Sciatic nerve (tissue), 2 donors: ENCODE data around the gene HSF4. TPM values are rescaled to one million over a fixed set of nuclear protein-coding genes. Genes with fewer than 3 reads are reported as not detected.
A peak's percentile ranks its signal among the peaks of the same experiment; 100 is the strongest.

Source experiments
- ATAC-seq: fragments of 200-7000 bp; cut with Tn5 transposase; one replicate; pipeline ENCODE4 v1.9.1; 2020; ENCODE audit warnings: mild to moderate bottlenecking, moderate library complexity
- DNase-seq: peaks from one replicate; pipeline ENCODE4 v3.0.0-alpha.2; 2020; ENCODE audit warnings: low spot score
- intact Hi-C: fragments of 100-400 bp; cut with DNase I; formaldehyde crosslinking; loops from one replicate; pipeline ENCODE4 v1.14.2; 2022
- microRNA-seq: library from miRNA; unstranded; fragments of <30 nt; microRNA quantifications from one replicate; pipeline ENCODE4 v1.2.0, GENCODE V29; 2020
- total RNA-seq: library from RNA; stranded (reverse); fragmentation: NEBNext Ultra II Directional; extraction: Animal tissue kit (Norgen Biotek cat#: 25700); gene quantifications from one replicate; pipeline ENCODE4 v1.2.1, GENCODE V29; 2021
- donor health status: DM: no; HTN: no; CAD: no.
- donor health status: DM: no; HTN: no; CAD: no.

The HSF4 gene
- total RNA-seq, 1 donor from 2014 or later = 123 TPM

DNA sequence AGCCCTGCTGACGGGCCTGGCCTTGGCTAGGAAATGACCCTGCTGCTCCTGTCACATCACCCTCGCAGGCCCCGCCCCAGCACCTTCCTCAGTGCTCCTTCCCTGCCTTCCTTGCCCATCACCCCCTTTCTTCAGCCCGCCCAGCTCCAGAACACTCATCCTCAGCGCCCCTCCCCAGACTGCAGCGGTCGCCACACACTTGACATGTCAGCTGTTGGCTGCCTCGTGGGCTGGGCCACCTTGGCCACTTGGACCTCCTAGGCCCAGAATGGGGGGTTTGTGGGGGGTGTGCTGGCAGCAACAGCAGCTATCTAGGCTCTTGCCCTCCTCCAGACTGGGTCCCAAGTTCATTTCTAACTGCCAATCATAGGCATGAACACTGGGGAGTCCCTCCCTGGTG, 45.0 kb downstream of the HSF4 start:
- DNase-seq (no peak), ATAC-seq (no peak)
- intact Hi-C loops = no loop called here

DNA sequence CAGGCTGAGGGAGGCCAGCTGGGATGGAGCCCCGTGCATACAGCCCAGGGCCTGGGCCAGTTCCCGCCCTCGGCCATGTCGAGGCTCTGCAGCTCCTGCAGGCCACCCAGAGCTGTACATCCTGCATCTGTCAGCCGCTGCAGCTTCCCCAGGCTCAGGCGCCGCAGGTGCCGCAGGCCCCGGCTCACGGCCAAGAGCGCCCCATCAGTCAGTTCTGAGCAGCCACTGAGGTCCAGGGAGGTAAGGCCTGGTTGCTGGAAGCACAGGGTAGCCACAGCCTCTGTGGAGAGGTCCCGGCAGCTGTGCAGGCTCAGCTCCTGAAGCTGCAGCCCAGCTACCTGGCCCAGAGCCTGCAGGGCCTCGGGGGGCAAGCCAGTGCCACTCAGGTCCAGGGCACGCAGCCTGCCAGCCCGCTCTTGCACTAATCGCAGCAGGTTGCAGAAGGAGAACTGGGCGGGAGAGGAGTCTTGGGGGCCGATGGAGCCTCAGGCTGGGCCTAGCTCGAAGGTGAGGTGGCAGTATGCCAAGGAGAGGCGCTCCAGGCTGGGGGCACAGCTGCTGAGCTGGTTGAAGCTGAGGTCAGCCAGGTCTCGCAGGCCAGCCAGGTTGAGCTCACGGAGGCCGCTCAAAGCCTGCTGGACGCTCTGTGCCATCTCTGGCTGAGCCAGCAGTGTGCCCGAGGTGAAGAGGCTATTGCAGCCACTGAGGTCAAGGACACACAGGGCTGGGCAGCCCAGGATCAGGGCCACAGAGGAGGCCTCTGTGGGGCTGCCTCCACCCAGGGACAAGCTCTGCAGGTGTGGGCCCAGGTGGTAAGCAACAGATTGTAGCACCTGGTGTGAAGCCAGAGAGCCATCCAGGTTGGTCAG, 45.8 kb downstream of the HSF4 start:
- no peak for ATAC-seq

DNA sequence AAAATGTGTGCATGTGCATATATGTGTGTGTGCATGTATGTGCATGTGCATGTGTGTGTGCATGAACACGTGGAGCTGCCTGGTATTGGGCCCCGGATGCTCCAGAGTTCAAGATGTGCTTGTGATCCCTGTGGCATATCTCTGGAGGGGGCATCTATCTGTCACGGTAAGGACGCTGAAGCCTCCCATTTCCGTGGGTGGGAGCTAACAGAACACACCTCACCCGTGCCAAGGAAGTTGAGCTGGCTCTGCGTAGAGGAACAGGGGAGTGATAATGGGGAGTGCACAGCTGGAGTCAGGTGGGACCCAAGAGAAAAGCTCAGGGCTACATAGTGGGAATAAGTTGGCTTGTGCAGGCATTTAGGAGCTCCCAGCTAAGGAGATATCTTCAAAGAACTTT, 47.1 kb downstream of the HSF4 start:
- DNase-seq (no peak), ATAC-seq (no peak)
- intact Hi-C loops = no loop called here

More for the DNA sequence above, 45.8 kb downstream of the HSF4 start:
- intact Hi-C loops = no loop called here
- DNase-seq = no peak

DNA sequence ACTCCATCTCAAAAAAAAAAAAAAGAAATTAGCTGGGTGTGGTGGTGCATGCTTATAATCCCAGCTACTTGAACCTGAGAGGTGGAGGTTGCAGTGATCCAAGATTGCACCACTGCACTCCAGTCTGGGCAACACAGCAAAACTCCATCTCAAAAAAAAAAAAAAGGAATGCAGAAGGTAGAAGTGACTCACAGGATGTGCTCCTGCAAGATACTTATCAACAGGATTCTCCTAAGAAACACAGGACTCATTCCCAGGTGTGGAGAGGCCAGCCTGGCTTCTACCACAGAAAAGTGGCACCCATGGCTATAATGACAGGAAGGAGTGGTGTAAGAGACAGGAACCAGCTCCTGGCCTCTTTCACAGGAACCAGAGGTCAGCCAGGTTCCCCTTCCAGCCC, 48.2 kb downstream of the HSF4 start:
- intact Hi-C loops = no loop called here
- no peak for ATAC-seq
- DNase-seq = no peak

DNA sequence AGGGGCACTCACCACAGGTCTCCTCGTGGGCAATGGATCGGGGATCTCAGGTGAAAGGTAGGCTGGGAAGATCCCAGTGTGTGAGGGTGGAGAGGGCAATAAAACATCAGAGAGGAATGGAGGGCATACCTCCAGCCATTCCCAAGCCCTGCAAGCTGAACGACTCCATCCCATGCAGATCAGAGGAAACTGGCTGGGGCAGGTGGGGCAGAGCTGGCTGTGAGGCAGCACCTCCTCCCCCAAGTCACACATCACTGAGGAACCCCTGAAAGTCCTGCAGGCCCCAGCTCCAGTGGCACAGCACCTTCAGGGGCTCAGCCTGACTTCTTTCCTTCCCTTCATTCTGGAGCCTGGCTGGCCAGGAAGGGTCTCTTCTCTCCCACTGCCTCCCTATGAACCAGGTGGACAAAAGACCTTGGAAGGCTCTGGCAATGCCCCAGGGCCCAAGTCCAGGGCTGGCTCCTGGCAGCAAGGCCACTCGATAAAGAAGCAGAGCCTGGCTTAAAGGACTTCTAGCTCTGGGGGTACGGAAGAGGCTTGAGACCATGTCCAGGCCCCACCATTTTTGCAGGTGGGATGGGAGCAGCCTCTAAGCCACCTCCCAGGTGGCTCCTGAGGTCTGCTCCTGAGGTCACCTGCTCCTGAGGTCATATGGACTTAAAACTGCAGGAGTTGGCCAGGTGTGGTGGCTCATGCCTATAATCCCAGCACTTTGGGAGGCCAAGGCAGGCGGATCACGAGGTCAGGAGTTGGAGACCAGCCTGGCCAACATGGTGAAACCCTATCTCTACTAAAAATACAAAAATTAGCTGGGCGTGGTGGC, 48.9 kb downstream of the HSF4 start:
- ATAC-seq (no peak), DNase-seq (no peak)
- intact Hi-C loops = no loop called here

DNA sequence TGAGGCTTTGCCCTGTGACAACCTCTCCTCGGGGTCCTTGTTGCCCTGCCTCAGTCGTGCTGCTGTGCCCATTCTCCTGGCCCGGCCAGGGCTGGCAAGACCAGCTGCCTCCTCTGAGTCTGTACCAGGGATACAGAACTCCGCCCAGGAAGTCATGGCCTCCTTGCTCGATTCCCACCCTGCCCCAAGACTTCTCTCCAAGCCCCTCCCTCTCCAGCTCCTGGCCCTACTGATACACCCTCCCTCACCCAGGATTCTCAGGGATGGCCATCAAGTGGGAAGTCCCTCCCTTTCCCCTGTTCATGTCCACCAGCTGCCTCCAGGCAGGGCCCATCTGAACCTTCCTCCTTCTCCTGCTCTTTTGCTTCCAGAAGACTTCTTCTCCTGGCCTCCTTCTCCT, 51.2 kb downstream of the HSF4 start:
- ATAC-seq (no peak), DNase-seq (no peak)
- intact Hi-C loops = no loop called here

DNA sequence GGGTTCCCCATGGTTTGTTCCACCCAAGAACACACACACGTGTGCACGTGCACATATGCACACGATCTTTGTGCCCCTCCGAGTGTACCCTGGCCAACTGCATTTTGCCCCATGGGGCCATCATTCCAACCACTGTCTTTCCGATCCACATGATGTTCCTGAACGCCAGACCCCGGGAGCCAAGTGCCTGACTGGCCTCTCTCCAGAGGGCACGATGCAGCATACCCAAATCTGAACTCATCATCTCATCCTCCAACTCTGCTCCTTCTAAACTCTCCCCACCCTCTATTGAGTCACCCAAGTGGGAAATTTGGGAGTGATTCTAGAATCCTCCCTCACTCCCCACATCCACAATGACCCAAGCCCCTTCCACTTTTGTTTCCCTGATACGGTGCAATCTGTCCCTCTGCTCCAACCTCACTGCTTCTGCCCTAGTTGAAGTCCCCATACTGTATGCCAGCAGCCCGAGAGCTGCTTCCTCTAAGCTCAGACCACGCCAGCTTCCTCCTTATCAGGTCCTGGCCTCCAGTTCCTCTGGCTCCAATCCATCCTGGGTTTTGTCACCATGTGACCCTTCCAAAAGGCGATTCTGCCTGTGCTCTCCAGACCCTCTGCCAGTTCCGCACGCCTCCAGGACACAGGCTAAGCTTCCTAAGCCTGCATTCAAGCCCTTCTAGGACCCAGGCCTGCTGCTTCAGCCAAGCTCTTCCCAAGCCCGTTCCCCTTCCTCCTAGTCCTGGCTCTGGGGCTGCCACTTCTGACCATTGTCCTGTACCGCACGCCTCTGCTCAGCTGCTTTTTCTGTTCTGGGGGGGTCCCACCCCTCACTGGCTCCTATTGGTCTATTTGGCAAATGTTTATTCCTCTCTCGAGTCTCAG, 52.3 kb downstream of the HSF4 start:
- ATAC-seq (peak; percentile 75), DNase-seq (no peak)
- intact Hi-C loops = no loop called here

Small RNA genes within 50 kb of the gene (microRNA-seq; reads per million reads assigned to microRNA genes)
- 135 reads per million, percentile 60 among the genes with 10 or more reads in this experiment for gene MIR328

Other genes starting within 250 kb of the HSF4 start
- not detected for gene CDH16, start 245.9 kb upstream of the HSF4 start, total RNA-seq
- 6.2 TPM for gene RRAD, start 239.2 kb upstream of the HSF4 start, total RNA-seq
- 69.7 TPM for gene CIAO2B, start 230.3 kb upstream of the HSF4 start, total RNA-seq
- 27.8 TPM for gene CES2, start 229.2 kb upstream of the HSF4 start, total RNA-seq
- 0.71 TPM for gene CES3, start 203.5 kb upstream of the HSF4 start, total RNA-seq
- 13.2 TPM for gene CES4A, start 176.2 kb upstream of the HSF4 start, total RNA-seq
- 60.3 TPM for gene CBFB, start 135.6 kb upstream of the HSF4 start, total RNA-seq
- 13.2 TPM for gene PHAF1, start 54.8 kb upstream of the HSF4 start, total RNA-seq
- 13.9 TPM for gene B3GNT9, start 13.7 kb upstream of the HSF4 start, total RNA-seq
- gene TRADD, start 4.8 kb upstream of the HSF4 start, total RNA-seq = 11.3 TPM
- 10.1 TPM for gene FBXL8, start 4.8 kb upstream of the HSF4 start, total RNA-seq
- gene NOL3, start 5.8 kb downstream of the HSF4 start, total RNA-seq = 37.9 TPM
- gene MATCAP1, start 19.2 kb downstream of the HSF4 start, total RNA-seq = 25.7 TPM
- gene EXOC3L1, start 25.4 kb downstream of the HSF4 start, total RNA-seq = 1.3 TPM
- 45.0 TPM for gene E2F4, start 27.4 kb downstream of the HSF4 start, total RNA-seq
- gene ELMO3, start 34.4 kb downstream of the HSF4 start, total RNA-seq = 2.0 TPM
- gene TMEM208, start 62.4 kb downstream of the HSF4 start, total RNA-seq = 24.6 TPM
- 35.3 TPM for gene FHOD1, start 82.7 kb downstream of the HSF4 start, total RNA-seq
- 1.2 TPM for gene SLC9A5, start 84.2 kb downstream of the HSF4 start, total RNA-seq
- 15.0 TPM for gene PLEKHG4, start 114.8 kb downstream of the HSF4 start, total RNA-seq
- gene KCTD19, start 162.0 kb downstream of the HSF4 start, total RNA-seq = 0.53 TPM
- 1.5 TPM for gene LRRC36, start 162.1 kb downstream of the HSF4 start, total RNA-seq
- 12.5 TPM for gene TPPP3, start 228.8 kb downstream of the HSF4 start, total RNA-seq